Activated CD4-positive, CD25-positive, alpha-beta regulatory T cell treated with anti-CD3 and anti-CD28 coated beads, Interleukin-2, amount 50 U/mL, for 16 hours (primary cell): Measurements from ENCODE around the gene GPC6.

Experiments
- DNase-seq: peaks from one replicate; pipeline ENCODE4 v3.0.0-alpha.2; 2020; ENCODE audit warnings: low read depth, low spot score

GPC6 gene

DNA sequence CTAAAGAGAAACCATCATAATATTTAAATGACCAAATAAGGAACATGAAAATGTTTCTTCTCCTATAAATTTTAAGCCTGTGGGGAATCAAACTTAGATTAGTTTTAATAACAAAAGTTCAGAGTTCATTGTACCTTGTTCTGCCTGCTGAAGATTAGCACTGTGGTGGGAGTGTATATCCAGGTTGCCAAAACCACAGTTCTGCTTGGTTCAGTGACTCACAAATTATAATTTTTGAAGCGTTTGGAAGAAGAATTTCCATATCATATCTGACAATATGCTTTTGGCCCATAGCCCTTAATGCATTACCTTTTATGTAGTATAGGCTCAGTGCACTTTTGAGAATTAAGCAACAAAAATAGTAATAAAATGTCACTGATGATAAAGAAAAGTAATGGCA, 545.2 kb downstream of the GPC6 start:
- no peak for DNase-seq

GRCh38 chr13:93774506-93774905, 547.9 kb downstream of the GPC6 start:
- no peak for DNase-seq

DNA sequence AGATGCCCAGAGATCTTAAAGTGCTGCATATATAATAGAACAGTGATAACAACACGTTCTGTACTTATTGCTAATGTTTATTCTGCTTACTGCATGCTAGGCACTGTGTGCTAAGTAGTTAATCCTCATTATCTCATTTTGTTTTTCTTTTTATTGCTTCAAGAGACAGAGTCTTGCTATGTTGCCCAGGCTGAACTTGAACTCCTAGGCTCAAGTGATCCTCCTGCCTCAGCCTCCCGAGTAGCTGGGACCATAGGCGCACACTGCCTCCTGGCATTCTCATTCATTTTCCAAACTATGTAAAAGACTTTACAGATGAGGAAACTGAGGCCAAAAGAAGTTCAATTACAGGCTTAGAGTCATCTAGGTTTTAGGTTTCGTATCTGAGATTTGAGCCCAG, 548.4 kb downstream of the GPC6 start:
- DNase-seq: no peak

DNA sequence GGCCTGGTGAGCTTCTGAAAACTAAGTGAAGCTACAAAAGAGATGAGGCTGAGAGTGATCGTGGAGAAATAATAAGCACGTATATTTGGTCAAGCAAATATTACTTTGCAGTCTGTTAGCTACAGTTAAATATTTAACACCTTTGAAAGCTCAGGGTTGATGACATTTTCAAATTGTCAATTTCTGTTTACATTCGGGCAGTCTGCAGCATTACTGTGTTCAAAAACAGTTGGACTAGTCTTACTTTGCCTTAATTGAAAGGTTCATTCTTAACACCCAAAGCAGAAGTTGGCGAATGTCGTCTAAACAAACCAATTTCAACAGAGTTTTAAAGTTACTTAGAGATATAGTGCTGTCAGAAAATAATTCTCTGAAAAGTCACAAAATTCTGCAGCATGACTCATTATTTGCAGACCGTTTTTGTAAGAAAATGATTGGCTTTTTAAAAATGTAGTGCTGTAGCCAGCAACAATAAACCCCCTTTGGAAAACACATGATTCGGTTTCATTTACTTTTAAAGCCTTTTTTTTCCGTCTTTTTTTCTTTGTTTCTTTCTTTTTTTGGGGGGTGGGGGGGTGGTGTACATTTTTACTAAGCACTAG, 549.0 kb downstream of the GPC6 start:
- no peak for DNase-seq

GRCh38 chr13:93776936-93777335, 550.3 kb downstream of the GPC6 start:
- no peak for DNase-seq

GRCh38 chr13:93777504-93777903, 550.9 kb downstream of the GPC6 start:
- no peak for DNase-seq

- DNase-seq: no peak
Measured at GRCh38 chr13:93778548-93778947, 551.9 kb downstream of the GPC6 start.

DNA sequence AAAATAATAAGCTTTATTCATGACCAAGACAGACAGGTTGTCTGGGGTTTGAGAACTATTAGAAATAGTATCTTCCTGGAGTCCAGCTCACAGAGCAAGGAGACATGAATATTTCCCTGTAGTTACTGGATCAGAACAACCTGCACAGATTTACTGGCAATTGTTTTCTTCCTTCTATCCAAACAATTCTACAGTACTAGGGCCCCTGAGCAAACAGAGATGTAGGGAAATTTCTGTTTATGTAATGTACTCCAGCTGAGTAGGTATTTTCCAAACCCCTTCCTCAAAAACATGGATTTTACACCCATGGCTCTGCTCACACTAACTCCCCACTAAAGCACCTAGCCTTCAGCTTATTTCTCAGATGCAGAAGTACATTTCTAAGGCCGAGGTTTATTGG, 557.6 kb downstream of the GPC6 start:
- no peak for DNase-seq

DNA sequence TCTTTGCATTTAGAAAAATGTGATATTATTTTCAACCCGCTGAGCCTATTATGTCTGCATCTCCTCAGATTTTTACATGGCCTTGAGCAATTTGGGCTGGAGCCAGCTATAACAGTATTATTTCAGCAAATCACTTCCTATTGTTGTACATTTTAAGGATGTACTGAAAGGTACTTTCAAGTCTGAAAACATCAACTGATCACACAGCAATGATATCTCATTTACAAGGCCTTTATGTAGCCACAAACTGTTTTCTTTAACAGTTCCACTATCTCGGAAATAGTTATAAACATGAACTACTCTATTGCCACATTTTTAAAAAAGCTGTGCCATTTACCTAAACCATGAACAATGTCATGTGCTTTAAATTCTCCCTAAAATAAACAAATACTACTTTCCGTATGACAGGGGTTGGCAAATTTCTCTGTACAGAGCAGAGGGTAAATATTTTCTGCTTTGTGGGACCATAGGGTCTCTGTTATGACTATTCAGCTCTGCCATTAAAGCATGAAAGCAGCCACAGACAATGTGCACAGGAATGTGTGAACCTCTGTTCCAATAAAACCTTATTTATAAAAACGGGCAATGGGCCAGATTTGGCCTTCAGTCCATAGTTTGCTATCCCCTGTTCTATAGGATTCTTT, 560.4 kb downstream of the GPC6 start:
- no peak for DNase-seq

DNA sequence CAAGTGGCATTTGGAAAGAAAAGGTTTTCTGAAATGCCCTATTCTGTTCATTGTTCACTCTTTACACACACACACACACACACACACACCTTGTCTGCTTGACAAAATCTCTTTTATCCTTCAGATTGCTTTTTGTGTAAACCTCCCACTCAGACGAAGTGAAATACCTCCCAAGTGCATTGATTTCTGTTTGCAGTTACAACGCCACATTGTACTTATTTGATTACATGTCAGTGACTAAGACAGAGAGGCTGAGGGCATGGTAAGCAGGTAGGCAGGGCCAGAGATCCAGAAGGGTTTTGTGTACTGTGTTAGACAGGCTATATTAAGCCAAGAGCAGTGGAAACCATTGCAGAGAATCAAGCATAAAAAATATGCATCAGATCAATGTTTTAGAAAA, 561.8 kb downstream of the GPC6 start:
- no peak for DNase-seq

DNA sequence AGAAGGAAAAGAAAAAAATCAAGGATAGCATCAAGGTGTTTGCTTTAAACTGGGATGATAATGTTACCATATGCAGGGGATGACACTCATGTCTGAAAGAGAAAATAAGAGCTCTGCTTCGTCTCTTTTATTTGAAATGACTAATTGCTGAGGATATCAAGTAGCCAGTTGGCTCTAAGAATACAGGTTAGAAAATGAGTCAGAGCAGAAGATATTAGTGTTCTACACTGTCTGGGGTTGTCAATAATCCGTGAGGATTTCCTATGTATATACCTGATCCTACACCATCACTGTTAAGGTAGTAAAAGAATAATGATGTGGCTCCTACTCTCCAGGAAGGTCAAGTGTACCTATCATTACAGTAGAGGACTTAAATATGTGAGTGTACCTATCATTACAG, 562.5 kb downstream of the GPC6 start:
- no peak for DNase-seq

DNA sequence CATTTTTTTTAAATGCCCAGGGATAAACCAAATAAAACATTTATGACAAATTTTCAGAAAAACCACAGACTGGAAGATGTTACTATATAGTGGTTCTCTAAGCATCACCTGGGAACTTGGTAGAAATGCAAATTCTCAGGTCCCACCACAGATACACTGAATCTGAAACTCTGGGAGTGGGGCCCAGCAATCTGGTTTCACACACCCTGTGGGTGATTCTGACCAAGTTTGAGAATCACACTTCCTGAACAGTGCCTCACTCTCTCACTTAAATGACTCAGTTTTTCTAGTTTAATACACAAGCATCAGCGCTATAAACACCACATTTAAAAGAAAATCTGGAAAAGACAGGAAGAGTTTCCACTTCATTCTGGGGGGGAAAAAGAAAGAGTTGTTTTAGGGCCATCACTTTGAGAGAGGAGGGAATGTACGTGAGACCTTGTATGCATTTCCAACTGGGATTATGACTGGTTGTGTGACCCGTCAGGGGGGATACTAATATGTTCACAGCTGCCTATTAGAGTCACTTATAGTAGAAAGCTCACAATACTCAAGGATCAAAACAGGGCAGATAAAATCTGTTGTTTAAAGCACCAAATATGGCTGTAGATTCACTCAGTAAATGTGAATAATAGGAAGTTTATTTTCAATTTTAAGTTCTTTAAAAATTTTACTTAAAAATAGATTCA, 567.7 kb downstream of the GPC6 start:
- no peak for DNase-seq

- no peak for DNase-seq
Measured at GRCh38 chr13:93797463-93797862, 570.9 kb downstream of the GPC6 start.

DNA sequence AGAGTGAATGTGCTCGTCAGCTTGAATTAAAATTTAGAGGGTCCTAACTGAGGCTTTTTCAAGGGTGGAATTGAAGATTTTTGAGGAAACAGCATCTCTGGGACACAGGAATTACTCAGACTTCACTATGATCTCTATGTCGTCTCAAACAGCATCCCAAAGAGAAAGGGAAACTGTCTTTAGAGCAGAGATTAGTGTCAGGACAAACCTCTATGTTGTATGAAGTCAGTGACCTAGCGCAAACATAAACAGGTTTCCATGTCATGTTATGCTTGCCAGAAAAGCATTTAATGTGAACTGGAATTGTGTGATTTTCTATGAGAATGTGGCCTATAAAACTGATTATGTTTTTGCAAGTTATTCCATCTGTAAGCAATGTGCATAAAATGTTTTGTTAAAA, 573.7 kb downstream of the GPC6 start:
- no peak for DNase-seq

DNA sequence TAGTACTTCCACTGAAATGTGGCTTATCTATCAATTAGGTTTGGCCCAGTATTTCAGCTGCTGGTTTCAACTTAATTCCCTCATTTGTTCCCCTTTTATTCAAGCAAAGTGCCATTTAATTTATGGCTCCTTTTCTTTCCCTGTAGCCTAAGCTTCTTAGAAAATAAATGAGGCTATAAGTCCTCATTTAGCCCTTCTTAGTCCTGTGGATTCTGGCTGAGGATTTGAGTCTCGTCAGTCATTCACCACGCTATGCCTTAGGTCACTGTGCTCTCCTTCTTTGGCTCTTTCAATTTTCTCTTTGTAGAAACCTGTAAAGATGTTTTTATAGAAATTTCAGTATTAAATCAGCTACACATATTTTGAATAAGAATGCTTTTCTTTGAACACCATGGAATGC, 579.1 kb downstream of the GPC6 start:
- DNase-seq: no peak

- no peak for DNase-seq
Measured at GRCh38 chr13:93806861-93807260, 580.3 kb downstream of the GPC6 start.

- DNase-seq: no peak
Measured at GRCh38 chr13:93810264-93810663, 583.7 kb downstream of the GPC6 start.

DNA sequence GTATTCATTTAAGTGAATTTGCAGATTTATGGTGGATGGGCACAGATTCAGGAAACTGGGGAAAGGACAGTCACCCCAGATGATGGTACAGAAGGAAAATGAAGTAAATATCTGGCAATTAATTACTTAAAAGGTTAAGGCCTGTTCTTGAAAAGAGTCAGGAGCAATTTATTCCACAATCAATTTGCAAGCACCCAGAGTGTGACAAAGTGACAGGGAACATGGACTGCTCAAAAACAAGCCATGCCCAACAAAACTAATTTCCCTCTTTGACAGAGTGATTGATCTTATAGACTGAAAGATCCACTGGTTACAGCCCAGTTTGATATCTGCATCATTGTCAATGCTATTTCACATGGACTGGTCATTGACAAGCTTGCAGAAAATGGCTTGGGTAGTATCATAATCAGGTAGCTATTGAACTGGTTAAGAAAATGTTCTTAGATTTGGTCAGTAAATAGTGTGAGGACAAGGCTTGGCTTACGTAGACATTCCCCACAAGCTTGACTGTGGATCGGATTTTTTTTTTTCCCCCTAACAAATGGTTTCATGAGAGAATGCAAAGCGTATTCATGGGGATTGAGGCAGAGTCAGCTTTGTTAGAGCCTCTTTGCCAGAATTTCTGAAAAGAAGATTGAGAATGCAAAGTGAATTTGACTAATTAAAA, 584.6 kb downstream of the GPC6 start:
- no peak for DNase-seq

GRCh38 chr13:93811738-93812112, 585.1 kb downstream of the GPC6 start:
- no peak for DNase-seq

DNA sequence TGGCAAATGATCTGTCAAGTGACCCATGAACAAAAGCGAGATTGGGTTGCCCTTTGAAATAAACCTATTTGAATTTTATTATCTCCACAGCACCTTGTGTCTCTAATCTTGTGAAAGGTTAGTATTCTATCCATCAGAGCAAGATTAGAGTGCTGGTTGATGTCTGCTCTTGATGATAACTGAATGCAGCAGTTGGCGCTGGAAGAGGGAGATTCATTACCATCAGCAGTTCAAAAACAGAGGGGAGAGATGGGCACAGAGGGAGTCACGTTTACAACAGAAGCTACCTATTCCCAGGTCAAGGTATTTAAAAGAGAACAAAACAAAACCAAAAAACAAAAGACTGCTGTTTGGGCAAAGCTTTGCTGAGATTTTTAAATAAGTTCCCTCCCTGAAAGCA, 588.1 kb downstream of the GPC6 start:
- DNase-seq: no peak

DNA sequence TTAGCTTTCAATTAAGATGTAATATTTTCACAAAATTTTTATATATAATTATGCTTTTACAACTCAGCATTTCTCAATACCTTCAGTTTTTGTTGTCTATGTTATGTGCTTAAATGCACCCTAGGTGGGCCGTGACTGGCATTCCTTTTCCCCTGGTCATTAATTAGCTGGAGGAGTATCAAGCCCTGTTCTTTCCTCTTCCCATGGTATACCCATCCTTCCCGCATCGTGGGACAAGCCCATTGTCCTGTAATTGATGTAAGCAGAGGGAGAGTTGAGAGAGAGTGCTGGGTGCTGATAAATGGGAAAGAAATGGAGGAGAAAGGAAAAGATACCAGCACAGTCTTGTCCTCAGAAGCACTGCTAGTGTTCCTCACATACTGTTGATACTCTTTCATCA, 591.7 kb downstream of the GPC6 start:
- no peak for DNase-seq

DNA sequence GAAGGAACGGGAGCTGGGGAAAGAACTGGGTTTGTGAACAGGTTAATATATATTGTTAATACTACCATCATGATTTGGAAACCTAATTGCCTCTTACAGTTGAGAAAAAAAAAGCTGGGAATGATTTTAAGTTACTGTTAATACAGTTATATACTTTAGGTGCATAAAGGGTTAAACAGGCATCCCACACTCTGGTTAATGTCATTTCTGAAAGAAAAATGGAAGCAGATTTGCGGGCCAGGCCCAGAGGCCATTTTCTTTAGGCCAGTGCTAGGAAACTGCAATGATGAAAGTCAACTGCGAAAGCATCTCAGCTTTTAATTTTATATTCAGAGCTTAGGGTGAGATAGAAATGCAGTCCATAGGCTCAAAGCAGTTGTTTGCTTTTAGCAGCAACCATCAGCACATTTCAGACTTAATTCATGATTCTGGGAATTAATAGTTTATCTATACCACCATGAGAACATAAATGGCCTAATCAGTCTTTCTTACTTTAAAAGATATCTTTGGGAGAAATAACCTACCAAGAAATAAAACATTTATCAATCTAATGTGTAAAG, 592.8 kb downstream of the GPC6 start:
- no peak for DNase-seq

DNA sequence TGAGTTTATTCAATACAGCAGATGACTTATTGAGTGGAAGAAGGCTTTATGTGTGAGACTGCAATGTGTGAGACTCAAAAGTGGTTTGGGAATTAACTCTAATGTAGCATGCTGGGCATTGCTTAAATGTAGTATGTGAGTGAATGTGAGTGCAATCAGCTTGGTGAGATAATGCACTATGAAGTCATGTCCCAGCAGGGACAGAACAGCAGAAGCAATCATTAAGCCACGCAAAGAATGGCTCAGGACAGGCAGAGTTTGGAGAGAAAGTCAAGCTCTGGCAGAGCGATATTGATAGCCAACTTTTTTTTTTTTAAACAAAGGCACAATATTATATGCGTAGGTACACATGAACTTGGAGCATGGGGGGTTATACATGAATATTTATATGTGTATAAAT, 597.7 kb downstream of the GPC6 start:
- DNase-seq: no peak
